Neutrophil (primary cell): ENCODE measurements around the gene TMEM233.

Experiments
- H3K27ac ChIP-seq: fragments of 200-600 bp; sonication (generic); 2 replicates; pipeline ENCODE4 v1.5.1; 2016; ENCODE audit warnings: mild to moderate bottlenecking, moderate library complexity
- H3K27me3 ChIP-seq: fragments of 200-600 bp; sonication (generic); 2 replicates; pipeline ENCODE4 v1.6.0; 2016; ENCODE audit warnings: mild to moderate bottlenecking
- H3K36me3 ChIP-seq: fragments of 200-600 bp; sonication (generic); 2 replicates; pipeline ENCODE4 v1.5.1; 2017
- H3K4me1 ChIP-seq, 2 experiments: fragments of 200-600 bp in 1 of 2; sonication (generic) in 1 of 2; 1 replicate in 1 of 2; 2 replicates in 1 of 2; pipeline versions ENCODE4 v1.5.1 to v1.6.1; 2013 to 2016; ENCODE audit warnings: low read depth in 1 of 2, low read length in 1 of 2, mild to moderate bottlenecking in 1 of 2, moderate library complexity in 1 of 2; ENCODE audit not compliant: control insufficient read depth in 1 of 2, insufficient read depth in 1 of 2
- H3K4me3 ChIP-seq, 2 experiments: fragments of 200-600 bp in 1 of 2; sonication (generic) in 1 of 2; 1 replicate in 1 of 2; 2 replicates in 1 of 2; pipeline ENCODE4 v1.5.1; 2013 to 2016; ENCODE audit warnings: low read depth in 1 of 2, low read length in 1 of 2, mild to moderate bottlenecking in 1 of 2, moderate library complexity in 1 of 2
- H3K9me3 ChIP-seq: fragments of 200-600 bp; sonication (generic); 2 replicates; pipeline ENCODE4 v1.5.1; 2016
- CTCF ChIP-seq: fragments of 200-600 bp; sonication (generic); IDR thresholded peaks from 2 replicates; pipeline ENCODE4 v1.5.1; 2016; ENCODE audit warnings: antibody characterized with exemption

Gene TMEM233

GRCh38 chr12:119683413-119683812, 89.8 kb downstream of the TMEM233 start:
- no peak for TF ChIP-seq CTCF
- no peaks in the 10 kb centered on the region for H3K9me3 ChIP-seq
- H3K4me1 ChIP-seq = peaks cover 12% of the 10 kb centered on the region in 2 experiments
- H3K36me3 ChIP-seq = peaks cover 59% of the 10 kb centered on the region
- H3K27ac ChIP-seq = peak overlapping the region; percentile 76
- H3K27me3 ChIP-seq = no peaks in the 10 kb centered on the region
- no peak overlapping the region for H3K4me3 ChIP-seq

- H3K4me1 ChIP-seq = peaks cover 12% of the 10 kb centered on the region in 2 experiments
- TF ChIP-seq CTCF = no peak
- H3K4me3 ChIP-seq = no peak overlapping the region
- H3K9me3 ChIP-seq = no peaks in the 10 kb centered on the region
- H3K27me3 ChIP-seq = no peaks in the 10 kb centered on the region
- H3K36me3 ChIP-seq = peaks cover 58% of the 10 kb centered on the region
- H3K27ac ChIP-seq = no peak overlapping the region
Measured at GRCh38 chr12:119683816-119684215, 90.2 kb downstream of the TMEM233 start.

DNA sequence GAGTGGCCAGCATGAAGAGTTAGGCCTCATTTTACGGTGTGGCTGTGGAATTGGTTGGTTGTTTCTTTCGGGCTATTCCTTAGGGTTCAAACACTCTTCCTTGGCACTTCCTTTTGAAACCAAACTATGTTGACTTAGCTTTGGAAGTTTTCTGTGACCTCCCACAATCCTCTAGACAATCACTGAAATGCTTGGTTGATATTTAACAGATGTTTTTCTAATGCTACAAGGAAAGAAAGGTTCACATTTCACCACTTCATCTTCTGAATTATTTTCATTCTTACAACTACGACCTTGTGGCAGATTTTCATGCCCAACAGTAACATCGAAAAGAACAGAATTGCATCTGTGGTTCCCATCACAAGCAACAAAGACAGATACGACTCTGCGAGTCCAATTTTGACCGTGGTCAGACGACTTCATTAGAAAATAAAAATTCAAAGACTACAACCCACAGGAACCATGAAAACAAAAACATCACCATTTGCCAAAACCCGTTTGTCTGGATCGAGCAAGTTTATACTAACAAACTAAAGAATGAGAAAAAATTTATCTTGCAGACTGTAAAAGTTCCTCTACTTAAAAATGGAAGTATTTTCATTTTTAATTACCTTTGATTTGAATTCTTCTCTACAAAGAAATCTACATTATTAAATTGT, 91.3 kb downstream of the TMEM233 start:
- Histone ChIP-seq H3K36me3 (peaks cover 47% of the 10 kb centered on the region), H3K27ac (no peak overlapping the region), H3K4me1 (peaks cover 12% of the 10 kb centered on the region in 2 experiments), H3K4me3 (no peak overlapping the region), H3K9me3 (no peaks in the 10 kb centered on the region), H3K27me3 (no peaks in the 10 kb centered on the region)
- no peak for TF ChIP-seq CTCF

GRCh38 chr12:119685375-119685774, 91.8 kb downstream of the TMEM233 start:
- no peaks in the 10 kb centered on the region for H3K9me3 ChIP-seq
- peaks cover 46% of the 10 kb centered on the region for H3K36me3 ChIP-seq
- H3K4me1 ChIP-seq = peaks cover 12% of the 10 kb centered on the region in 2 experiments

GRCh38 chr12:119686355-119686754, 92.8 kb downstream of the TMEM233 start:
- peaks cover 12% of the 10 kb centered on the region in 2 experiments for H3K4me1 ChIP-seq
- H3K27me3 ChIP-seq = no peaks in the 10 kb centered on the region
- no peak for TF ChIP-seq CTCF
- H3K4me3 ChIP-seq = no peak overlapping the region
- no peaks in the 10 kb centered on the region for H3K9me3 ChIP-seq
- H3K36me3 ChIP-seq = peaks cover 39% of the 10 kb centered on the region
- H3K27ac ChIP-seq = no peak overlapping the region

More at GRCh38 chr12:119685375-119685774, 91.8 kb downstream of the TMEM233 start:
- TF ChIP-seq CTCF = no peak
- H3K27me3 ChIP-seq = no peaks in the 10 kb centered on the region
- no peak overlapping the region for H3K4me3 ChIP-seq
- H3K27ac ChIP-seq = no peak overlapping the region
